HUDEP-2 (cell line): ENCODE measurements around the gene SLC26A1.

Source experiments
- DNase-seq, 76 experiments: peaks; one replicate each; lab custom pipeline; 2025; ENCODE audit not compliant: unreplicated experiment in 76 of 76; lab: John Stamatoyannopoulos, UW

Gene SLC26A1

DNA sequence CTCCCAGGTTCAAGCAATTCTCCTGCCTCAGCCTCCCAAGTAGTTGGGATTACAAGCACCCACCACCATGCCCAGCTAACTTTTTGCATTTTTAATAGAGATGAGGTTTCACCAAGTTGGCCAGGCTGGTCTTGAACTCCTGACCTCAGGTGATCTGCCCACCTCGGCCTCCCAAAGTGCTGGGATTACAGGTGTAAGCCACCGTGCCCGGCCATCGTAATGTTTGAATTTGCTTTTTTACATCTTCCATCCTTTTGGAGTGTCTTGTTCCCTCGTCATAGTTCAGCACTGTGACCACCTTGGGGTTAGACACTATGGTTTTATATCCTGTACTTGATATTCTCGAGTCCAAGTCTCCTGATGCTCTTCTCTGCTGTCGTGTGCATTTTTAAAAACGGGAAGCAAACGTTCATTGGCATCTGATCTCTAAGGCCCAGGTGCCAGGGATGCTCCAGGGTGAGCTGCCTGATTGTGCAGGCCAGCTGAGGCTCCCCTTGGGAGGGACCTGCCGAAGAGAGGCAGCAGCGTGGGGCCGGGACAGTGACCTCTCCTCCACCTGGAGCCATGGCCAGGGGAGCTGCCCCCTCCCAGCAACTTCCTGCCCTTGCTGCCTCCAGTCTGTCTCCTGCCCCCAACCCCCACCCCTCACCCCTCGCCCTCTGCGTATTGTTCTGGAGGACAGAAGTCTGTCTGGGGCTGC, 36.5 kb downstream of the SLC26A1 start:
- no peak for DNase-seq

DNA sequence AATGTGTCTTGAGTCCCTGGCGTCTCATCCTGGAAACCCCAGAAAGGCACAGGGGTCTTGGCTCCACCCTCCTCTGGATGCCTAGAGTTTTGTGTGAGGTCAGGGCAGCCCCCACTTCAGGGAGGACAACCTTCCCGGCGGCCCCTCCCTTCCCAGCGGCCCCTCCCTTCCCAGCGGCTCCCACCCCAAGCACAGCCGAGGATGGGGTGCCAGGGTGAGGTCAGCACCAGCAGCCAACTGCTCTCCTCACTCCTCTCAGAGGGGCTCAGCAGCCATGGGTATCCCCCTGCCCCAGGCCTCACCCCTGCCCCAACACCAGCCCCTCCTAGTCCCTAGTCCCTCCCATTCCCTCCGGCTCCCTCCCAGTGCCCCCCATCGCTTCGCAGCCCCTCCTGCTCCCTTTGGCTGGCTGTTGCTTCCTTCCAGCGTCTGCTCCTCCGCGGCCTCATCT, 37.2 kb downstream of the SLC26A1 start:
- no peak for DNase-seq

DNA sequence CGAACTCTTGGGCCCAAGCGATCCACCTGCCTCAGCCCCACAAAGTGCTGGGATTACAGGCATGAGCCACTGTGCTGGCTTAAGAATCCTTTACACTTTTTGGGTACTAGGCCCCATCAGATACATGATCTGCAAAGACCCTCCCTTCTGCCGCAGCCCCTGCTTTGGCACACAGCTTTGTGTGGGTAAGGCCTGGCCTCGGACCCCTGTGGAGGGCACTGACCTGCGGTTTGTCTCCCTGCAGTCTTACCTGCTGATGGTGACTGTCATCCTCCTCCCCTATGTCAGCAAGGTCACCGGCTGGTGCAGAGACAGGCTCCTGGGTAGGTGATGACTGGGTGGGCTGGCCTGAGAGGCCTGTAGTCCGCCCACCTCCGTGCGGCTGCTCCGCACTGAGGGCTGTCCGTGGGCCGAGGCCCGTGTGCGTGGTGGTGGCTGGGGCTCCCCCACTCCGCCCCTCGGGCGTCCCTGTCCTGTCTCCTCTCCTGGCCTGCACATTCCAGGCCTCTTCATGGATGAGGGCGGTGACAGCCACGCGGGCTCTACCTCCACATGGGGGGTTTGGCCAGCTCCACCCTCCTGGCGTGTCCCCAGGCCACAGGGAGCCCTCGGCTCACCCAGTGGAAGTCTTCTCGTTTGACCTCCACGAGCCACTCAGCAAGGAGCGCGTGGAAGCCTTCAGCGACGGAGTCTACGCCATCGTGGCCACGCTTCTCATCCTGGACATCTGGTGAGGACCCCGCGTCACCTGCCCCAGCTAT, 37.9 kb downstream of the SLC26A1 start:
- DNase-seq, result no peak

DNA sequence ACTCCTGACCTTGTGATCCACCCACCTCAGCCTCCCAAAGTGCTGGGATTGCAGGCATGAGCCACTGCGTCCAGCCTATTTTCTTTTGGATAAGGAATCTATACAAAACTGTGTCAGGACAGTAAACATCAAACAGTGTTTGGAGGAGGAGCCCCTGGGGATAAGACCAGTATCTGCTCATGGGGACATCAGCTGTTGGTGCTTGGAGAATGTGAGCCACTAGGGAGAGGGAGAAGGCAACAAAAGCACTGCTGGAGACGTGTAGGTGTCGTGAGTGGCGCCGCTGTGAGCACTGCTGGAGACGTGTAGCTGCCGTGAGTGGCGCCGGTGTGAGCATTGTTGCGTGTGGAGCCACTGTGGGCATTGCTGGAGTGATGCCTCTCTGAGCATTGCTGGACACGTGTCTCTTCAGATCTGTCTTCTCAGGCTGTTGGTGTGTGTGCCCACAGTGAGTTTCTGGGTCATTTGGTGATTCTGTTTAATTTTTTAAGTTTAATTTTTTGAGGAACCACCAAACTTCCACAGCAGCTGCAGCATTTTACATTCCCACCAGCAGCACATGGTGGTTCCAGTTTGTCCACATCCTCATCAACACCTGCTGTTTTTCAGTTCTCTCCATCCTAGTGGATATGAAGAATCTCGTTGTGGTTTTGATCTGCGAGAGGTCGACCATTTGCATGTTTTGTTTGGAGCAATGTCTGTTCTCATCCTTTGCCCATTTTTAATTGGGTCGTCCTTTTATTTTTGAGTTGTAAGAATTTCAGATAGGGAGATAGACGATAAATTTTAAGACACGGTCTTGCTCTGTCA, 38.8 kb downstream of the SLC26A1 start:
- DNase-seq, result no peak

DNA sequence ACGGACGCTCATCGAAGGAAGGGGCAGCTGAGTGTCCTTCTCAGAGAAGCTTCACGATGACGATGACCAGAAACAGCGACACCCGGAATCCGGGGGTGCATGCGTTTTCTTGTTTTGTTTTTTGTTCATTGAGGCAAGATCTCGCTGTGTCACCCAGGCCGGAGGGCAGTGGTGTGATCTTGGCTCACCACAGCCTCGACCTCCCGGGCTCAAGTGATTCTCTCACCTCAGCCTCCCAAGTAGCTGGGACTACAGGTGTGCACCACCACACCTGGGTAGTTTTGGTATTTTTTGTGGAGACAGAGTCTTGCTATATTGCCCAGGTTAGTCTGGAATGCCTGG, 39.7 kb downstream of the SLC26A1 start:
- no peak for DNase-seq

DNA sequence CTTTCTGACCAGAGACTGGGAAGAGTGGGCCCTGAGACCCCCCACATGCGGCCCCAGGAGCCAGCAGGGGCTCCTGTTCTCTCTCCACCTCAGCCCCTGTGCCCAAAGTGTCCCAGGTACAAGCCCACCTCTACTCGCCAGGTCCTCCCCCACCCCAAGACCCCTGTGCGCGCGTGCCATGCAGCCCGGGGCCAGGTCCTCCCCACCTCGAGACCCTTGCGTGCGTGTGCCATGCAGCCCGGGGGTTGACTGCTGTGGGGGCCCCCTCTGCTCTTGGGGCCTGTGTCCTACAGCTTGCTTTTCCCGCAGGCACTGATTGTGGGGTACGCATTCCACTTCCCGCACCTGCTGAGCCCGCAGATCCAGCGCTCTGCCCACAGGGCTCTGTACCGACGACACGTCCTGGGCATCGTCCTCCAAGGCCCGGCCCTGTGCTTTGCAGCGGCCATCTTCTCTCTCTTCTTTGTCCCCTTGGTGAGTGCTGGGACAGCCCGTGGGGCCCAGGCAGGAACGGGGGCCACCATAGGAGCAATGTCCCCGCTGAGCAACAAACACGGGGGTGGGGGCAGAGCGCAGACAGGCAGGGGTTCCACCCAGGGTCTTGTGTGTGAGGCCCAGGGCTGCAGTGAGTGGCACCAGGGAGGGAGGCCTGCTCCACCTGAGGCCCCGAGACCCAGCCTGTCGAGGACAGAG, 40.2 kb downstream of the SLC26A1 start:
- DNase-seq, result no peak

DNA sequence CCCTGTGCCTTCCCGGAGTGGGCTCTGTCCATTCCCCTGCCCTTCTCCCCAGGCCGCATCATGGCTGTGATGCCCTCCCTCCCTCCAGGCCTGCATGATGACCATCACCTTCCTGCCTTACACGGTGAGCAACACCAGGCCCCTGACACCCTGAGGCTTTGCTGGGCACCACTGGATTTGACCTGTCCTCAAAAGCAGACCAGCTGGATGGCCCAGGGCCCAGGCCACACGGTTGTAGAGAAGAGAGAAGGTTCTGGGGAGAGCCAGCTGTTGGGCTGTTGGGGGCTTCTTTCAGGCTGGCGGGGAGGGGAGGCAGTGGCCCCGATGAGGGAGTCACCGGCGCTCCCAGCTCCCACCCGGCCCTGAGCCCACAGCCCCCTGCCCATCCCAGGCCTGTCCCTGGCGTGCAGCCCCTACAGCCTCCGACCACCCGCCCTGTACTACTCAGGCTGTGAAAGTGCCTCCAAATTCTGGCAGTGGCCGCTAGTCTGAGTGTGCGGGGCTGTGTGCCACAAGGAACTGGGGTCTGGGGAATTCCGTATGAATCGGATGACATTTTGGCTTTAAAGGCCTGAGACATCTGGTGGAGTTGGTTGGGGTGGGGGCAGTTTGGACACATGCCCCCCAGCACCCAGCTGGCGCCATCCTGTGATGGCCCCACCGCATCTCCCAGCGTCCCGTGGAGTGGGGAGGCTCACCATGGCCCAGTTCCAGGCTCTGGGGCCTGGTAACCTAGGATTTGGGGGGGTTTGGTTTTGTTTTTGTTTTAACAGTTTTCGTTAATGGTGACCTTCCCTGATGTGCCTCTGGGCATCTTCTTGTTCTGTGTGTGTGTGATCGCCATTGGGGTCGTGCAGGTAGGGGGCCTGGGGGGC, 41.4 kb downstream of the SLC26A1 start:
- DNase-seq, result no peak

DNA sequence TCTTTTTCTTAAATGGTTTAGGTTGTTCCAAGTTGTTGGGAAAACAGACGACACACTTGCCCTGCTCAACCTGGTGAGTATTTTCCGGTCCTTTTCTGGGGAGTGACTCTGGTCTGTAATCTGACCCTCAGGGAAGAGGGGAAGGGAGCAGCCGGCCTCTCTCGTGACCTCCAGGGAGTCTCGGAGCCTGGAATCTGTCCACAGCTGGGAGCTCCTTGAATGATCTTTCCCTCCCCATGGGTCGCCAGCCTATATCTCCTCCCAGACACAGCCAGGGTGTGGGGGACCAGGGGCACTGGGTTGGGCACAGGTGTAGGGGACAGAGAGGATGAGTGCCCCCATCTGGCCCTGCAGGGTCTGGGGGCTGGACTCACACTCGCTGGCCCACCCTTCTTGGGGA, 42.0 kb downstream of the SLC26A1 start:
- DNase-seq, result no peak

DNA sequence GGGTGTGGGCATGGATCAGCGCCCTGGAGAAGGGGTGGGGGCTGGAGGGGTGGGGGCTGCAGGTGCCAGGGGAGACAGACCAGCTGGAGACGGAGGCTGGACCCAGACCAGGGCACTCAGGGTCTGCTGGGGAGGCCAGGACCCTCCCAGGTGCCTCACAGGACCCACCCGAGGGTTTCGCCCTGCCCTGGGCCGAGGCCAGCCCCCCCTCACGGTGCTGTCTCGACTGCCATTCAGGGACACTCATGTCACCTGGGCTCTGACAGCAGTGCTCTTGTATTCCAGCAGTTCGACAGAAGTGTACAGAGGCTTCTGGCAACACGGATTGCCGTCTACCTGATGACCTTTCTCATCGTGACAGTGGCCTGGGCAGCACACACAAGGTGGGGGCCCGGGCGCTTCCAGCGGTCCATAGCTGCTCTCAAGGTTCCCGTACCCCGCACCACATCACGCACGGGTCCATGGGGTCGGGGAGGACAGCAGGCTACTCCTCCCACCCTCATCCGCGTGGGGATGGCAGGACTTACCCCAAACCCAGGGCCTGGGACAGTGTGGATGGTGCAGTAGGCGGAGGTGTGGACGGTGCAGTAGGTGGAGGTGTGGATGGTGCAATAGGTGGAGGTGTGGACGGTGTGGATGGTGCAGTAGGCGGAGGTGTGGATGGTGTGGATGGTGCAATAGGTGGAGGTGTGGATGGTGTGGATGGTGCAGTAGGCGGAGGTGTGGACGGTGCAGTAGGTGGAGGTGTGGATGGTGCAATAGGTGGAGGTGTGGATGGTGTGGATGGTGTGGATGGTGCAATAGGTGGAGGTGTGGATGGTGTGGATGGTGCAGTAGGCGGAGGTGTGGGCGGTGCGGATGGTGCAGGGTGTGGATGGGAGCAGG, 42.8 kb downstream of the SLC26A1 start:
- no peak for DNase-seq

DNA sequence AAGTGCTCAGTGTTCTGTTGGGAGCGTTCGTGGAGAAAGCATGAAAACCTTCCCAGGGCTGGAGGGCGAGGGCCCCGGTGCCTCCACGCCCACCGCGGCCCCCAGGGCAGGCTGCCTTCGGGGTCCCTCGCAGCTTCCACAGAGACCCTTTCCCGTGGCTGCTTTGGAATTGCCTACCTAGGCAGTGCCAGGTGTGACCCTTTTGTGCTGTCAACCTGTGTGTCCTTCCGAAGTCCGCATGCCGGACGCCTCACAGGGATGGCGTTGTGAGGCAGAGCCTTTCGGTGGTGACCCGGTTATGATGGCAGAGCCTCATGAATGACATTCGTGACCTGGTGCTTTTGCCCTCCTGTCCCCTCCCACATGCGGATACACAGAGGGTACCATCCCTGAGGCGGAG, 43.5 kb downstream of the SLC26A1 start:
- no peak for DNase-seq

DNA sequence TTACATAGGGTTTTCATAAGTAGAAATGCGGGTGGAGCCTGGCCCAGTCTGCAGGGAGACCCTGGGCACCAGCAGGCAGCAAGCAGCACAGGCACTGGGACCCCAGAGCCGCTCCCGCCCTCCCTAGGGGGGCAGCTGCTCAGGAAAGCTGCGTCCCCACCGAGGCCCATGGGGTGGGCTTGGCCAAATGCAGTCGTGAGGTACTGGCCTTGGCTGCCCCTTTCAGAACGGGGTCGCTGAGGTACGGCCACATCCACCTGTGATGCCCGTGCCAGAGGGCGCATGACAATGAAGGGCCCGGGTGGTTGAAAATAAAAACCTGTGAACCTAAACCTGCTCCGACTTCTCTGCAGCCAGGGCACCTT, 44.3 kb downstream of the SLC26A1 start:
- no peak for DNase-seq

DNA sequence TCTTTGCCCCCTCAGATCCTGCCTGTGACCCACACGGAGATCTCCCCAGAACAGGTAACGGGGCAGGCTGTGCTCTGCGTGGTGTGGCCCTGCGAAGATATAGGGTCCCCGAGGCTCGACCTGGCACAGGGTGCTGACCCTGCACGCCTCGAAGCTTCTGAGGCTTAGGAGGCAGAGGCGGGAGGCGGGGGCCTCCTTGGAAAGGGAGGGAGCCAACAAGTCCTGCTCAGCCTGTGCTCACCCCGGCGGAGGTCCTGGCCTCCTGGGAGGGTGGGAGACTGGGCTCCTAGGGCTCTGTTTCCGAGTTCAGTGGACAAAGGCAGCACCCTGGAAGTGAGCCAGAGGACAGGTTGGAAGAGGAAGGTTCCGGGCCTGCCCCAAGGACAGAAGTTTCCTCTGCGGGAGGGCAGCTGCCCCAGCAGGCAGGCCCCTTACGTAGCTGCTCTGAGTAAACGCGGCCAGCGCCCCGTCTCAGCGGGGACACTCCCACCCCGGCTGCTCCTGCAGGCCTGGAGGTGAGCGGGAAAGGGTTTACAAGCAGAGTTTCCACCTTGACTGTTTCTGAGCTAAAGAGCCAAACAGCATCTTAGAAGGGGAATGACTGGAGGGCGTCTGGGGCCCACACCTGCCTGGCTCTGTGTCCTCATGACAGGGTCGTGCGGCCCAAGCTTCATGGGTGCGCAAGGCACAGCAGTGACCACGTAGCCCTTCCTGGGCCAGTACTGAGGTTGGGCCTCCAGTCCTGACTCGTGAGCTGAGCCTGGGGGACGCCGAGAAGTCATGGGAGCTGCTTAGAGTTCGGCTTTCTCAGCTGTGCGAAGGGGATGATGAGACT, 44.9 kb downstream of the SLC26A1 start:
- DNase-seq, result no peak

DNA sequence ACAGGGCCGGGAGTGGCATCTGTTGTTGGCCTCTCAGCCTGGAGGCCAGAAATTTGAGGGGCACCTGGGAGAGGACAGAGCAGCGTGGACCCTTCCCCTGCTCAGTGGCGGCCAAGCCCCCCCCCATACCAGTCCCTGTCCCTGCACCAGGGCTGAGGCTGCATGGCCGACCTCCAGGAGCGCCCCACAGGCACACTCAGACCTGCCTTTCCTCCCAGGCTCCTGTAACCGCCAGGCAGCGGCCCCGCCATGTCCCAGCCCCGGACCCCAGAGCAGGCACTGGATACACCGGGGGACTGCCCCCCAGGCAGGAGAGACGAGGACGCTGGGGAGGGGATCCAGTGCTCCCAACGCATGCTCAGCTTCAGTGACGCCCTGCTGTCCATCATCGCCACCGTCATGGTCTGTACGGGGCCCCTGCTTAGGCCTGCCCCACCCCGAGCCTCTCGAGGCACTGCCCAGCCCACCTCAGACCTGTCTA, 45.7 kb downstream of the SLC26A1 start:
- no peak for DNase-seq

DNA sequence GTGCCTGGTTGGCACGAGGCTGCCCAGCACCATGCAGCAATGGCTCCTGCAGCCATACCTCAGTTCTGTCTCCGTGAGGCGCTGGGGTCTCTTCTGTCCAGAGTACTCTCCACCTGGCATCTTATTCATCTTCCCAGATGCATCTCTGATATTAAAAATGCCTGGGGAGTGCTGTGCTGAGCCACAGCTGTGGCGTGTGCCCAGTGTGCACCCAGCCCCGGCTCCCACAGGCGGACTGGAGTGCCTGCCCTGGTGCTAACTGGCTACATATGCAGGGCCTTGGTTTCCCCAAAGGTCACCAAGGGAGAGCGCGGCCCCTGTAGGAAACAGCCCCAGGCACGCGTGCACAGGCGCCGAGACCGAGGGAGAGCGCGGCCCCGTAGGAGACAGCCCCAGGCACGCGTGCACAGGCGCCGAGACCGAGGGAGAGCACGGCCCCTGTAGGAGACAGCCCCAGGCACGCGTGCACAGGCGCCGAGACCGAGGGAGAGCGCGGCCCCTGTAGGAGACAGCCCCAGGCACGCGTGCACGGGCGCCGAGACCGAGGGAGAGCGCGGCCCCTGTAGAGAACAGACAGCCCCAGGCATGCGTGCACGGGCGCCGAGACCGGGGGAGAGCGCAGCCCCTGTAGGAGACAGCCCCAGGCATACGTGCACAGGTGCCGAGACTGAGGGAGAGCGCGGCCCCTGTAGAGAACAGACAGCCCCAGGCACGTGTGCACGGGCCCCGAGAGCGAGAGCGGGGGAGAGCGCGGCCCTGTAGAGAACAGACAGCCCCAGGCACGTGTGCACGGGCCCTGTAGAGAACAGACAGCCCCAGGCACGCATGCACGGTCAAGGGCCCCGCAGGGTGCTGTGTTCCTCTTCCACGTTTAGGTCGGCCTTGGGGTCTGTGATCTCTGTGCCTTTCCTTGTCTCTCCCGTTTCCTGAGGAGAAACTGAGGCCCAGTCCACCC, 46.4 kb downstream of the SLC26A1 start:
- DNase-seq, result no peak

DNA sequence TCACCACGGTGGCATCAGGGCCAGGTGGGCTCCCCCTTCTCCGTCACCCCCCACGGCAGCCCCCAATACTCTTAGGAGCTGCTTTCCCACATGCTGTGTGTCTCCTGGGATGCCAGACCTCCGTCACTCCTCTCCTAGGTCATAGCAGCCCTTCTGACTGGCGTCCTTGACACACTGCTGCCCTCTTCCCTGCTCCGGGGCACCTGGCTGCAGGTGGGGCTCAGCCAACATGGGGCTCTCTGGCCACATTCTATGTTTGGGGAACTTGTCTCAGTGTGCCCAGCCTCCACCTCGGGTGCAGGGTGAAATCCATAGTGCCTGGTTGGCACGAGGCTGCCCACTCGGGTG, 47.1 kb downstream of the SLC26A1 start:
- no peak for DNase-seq

DNA sequence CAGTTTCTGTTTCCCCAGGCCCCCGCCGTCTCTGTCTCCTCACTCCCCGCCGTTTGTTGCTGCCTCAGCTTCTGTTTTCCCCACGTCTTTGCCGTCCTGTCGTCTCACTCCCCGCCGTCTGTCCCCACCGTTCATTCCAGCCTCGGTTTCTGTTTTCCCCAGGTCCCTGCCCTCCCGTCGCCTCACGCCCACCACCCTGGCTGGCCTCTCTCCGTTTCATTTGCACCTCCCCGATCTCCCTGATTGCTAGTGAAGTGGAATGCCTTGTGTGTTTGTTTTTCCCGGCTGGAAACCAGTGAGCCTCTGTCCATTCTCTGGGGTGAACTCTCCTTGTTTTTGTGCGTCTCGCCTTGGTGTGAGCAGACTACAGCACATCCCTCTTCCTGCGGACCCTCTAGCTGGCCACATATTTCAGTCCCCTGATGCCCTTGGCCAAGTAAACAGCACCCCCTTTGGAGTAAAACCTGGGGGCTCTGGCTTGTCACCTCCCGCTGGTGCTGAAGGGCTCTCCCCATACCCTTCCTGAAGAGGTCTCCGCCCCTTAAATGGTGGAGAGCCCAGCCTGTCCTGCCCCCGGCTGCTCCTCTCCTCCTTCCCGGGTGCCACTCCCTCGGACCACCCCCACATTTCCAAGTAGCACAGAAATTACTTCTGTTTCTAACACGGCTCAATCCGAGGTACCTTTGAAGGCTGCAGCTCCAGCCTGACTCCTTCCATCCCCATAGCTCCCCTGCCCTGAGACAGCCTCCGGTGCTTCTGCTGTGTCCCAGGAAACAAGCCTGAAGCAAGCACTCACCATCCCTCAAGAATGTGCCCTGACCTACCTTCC, 47.7 kb downstream of the SLC26A1 start:
- DNase-seq, result no peak
